GM19035 (cell line): ENCODE measurements around the gene MCM5.
"Not testable (repeated sequence)": the region's sequence is repeated elsewhere in the genome, so short reads cannot be mapped to it uniquely, and the experiment has no call there.

ENCODE experiments used
- ATAC-seq: cut with Tn5 transposase; IDR thresholded peaks from one replicate; pipeline ENCODE4 v1.9.1; 2021; ENCODE audit not compliant: unreplicated experiment

The MCM5 gene

DNA sequence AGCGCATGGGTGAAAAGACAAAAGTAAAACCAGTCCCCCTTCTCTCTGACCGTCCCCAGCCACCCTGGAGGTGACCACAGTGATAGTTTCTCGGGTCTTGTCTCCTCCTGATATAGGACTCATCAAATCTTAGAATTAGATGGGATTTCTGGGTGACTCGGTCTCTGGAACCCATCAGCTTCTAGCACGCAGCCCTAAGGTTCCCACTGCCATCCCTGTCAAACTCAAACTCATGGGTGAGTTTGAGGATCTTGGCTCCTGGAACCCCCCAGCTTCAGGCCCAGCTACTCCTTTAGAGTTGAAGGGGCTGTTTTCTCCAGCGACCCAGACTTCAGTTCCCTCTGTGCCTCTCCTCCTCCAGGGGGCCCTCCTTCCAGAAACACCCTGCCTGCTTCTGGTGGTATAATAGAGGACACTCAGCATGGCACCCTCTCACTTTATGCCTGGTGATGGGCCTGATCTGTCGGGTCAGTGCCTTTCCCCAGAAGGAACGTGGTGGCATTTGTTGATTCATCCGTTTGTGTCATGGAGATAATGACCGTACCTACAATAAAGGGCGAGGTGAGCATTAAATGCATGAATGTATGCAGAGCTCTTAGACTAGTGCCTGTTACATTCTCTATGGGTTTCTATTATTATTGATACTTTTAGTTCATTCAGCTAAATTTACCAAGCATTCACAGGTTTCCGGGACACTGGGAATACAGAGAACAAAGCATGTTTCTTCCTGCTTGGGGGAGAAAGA, 31.7 kb downstream of the MCM5 start:
- ATAC-seq, result no peak

GRCh38 chr22:35432228-35432905, 32.4 kb downstream of the MCM5 start:
- no peak for ATAC-seq

DNA sequence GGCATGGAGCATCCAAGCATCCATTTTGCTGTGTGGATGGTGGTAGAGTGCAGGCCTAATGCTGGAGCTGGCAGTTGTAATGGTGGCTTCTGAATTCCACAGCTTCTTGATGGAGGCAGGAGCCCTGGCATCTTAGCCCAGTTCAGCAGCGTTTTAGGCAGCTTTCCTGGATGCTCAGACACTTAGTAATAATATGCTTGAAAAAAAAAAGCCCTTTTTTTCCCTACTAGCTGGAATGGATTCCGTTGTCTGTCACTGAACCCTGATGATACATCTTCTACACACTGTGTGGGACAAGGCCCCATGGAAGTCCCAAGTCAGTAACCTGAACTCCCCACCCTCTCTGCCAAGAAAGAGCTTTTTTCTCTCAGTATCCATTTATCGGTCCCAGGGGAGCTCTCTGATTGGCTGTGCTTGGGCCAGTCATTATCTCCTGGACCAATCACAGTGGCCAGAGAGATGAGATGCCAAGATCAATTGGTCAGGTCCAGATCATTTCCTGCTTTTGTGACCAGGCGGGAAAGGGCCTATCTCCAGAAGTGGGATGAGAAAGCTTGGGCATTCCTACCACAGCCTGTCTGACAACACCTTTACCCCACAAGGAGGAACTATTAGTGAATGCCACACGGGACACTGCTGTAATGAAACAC, 34.2 kb downstream of the MCM5 start:
- no peak for ATAC-seq

GRCh38 chr22:35435201-35435740, 35.3 kb downstream of the MCM5 start:
- no peak for ATAC-seq

DNA sequence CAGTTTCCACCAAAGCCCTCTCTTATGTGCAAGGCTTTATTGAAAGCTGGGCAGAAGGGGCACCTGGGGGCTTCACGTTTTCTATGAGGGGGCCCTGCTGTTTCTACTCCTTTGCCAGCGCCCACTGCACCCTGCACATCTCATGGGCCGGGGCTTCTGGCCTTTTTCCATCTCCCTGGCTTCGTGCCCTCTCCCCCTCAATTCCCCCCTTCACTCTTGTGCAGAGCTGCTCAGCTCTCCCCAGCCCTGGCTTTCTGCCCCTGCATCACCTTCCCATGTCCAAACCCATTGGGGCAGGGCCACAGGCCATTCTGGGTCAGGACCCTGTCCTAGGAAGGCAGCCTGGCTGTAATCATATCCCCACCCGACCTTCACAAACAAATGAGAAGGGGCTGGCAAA, 36.5 kb downstream of the MCM5 start:
- ATAC-seq, result no peak

GRCh38 chr22:35437049-35437448, 37.1 kb downstream of the MCM5 start:
- no peak for ATAC-seq

DNA sequence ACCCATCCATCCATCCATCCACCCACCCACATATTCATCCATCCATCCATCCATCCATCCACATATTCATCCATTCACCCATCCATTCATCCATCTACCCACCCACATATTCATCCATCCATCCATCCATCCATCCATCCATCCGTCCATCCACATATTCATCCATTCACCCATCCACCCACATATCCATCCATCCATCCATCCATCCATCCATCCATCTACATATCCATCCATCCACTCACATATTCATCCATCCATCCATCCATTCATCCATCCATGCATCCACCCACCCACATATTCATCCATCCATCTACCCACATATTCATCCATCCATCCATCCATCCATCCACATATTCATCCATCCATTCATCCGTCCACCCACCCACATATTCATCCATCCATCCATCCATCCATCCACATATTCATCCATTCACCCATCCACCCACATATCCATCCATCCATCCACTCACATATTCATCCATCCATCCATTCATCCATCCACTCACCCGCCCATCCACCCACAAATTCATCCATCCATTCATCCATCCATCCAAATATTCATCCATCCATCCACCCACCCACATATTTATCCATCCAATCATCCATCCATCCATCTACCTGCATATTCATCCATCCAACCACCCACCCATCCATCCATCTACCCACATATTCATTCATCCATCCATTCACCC, 38.9 kb downstream of the MCM5 start:
- ATAC-seq, result not testable (repeated sequence)

- no peak for ATAC-seq
Measured at GRCh38 chr22:35439365-35439717, 39.4 kb downstream of the MCM5 start.

DNA sequence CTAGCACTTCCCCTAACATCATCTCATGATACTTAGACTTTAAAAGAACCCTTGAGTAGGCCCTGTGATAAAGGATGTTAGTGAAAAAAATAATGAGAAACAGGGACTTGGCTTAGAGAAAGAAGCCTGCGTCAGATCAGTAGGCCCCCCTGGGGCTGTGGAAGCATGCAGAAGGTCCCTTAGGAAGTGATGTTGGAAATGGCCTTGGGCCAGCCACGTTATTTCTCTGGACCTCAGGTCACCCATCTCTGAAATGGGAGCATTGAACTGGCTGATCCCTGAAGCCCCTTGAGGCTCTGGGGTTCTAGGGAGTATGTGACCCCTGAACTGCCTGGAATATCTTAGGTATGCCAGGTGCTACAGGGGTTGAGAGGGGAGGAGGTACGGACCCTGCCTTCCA, 40.2 kb downstream of the MCM5 start:
- ATAC-seq, result no peak

DNA sequence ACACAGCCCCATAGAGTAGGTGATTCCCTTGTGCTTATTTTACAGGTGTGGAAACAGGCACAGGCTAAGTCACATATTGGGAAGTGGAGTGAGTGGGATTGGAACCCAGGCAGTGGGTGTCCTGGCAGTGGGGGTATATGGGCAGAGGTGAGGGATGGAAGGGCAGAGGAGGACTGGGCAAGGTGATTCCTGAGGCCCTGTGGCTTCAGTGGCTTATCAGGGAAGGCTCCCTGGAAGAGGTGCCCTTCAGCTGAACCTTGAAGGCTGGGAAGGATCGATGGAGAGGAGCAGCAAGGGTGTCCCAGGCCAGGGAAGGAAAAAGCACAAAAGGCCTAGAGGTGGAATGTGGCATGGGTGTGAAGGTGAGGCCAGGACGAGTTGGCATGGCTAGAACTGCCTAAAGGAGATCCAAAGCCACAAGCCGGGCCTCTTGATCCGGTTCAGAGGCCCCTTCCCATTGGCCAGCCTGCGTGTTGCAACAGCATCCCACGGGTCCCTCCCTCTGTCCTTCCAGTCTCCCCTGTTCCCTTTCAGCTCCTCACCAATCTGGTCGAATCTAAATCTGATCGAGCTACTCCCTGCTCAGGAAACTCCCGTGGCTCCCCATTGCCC, 41.7 kb downstream of the MCM5 start:
- ATAC-seq, result no peak

- no peak for ATAC-seq
Measured at GRCh38 chr22:35442471-35442870, 42.5 kb downstream of the MCM5 start.

- no peak for ATAC-seq
Measured at GRCh38 chr22:35443338-35443737, 43.4 kb downstream of the MCM5 start.

DNA sequence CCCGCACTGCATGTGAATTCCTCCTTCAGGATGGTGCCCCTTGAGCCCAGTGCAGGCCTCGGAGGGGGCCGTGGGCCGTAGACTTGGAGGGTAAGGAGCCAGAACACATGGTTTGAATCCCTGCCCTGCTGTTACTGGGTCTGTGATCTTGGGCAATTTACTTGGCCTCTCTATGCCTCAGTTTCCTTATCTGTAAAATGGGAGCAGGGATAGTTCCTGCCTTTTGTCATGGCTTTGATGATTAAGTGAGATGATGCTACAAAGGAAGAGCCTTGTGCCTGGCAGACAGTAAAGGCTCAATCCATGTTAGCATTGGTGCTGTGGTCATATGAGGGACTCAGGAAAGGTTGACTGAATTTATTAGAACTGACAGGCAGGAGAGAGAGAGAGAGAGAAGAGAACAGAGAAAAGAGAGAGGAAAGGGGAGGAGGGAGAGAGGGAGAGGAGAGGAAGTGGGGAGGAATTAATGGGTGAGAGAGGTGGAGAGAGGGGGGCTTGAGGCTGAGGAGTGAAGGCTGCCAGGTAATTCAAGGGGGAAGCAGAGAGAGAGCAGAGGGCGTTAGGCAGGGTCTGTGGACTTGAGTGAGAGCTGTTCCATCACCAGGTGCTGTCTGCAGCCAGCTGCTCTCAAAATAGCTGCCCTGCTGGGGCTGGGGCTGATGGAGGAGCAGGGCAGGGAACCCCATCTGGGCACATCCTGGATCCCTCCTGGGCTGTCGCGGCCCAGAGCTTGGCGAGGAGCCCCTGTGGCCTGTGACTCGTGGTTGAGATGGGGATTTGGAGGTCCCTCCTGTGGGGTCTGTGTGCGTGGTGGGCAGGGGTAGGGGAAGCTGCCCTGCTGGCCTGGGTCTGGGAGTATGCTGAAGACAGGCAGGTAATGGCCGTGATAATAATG, 44.1 kb downstream of the MCM5 start:
- ATAC-seq, result no peak

- no peak for ATAC-seq
Measured at GRCh38 chr22:35444685-35445399, 44.9 kb downstream of the MCM5 start.

DNA sequence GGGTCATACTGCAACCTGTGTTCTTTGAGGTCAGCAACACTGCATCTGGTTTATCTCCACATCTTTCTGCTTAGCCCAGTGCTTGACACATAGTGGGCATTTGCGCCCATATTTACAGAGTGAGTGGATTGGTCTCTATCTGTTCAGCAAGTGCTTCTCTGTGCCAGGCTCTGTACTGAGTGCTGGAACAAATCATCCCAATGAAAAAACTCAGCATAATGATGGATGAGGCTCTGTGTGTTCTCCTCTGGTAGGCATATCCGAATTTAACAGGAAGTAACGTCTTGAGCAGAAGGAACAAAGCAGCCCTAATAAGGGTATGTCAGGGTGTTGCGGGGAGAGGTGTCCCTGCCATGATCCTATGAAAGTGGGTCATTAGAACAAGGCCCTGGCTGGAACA, 46.0 kb downstream of the MCM5 start:
- no peak for ATAC-seq

DNA sequence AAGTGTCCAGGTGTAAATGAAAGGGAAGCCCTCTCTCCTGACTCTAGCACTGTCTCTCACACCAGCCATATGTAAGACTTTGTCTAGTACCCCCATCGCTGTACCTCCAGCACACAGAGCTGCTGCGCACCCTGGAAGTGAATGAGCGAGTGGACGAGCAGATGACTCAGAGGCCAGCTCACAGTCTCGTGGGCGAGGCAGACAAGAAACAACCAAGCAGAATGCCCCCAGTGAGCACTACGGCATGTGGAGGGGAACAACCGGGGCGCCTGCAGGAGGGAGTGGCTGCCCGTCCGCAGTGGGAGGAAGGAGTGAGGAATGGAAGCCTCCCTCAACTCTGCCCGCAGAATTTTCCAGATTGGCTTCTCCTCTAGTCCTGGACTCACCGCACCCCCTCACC, 46.4 kb downstream of the MCM5 start:
- ATAC-seq, result no peak

DNA sequence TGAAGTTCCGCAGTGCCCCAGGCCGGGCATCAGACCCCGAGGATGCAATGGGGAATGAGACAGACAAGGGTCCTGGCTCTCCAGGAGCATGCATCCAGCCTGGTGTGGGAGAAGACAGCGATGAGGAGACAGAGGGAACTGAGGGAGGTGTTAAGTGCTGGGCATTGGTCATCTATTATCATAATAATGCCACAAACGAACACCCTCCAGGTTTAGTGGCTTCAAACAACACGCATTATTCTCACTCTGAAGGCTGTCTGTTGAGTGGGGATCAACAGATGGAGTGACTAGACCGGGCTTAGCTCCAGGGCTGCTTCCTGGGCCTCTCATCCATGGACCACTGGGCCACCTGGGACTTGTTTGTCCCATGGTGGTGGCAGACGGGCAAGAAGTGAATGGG, 48.6 kb downstream of the MCM5 start:
- ATAC-seq, result no peak

DNA sequence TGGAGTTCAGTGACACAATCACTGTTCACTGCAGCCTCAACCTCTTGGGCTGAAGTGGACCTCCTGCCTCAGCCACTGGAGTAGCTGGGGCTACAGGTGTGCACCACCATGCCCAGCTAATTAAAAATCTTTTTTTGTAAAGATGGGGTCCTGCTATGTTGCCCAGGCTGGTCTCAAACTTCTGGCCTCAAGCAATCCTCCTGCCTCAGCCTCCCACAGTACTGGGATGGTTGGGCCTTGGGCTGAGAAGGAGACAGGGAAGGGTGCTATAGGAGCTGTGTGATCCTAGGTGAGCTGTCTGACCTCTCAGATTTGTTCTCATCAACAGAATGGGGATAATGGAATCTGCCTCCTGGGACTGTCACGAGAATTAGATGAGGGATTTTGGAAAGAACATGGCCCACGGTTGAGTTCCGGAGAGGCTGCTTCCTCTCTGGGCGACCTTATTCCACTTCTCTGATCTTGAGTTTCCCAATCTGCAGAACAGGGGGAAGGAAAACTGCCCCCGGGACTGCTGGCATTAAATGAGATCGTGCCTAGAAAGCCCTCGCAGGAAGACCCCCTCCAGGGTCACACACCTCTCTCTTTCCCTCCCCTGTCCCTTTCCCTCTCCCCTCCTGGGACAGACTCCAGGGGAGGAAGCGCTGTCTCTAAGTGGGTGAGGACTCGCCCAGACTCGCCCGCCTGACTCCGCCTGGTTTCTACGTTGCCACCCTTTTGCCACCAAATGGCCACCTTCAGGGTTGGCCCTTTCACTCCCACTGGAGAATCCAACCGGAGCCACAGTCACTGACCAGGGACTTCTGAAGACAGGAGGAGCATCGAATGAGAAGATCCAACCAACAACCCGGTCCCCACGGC, 50.1 kb downstream of the MCM5 start:
- no peak for ATAC-seq
